CD14-positive monocyte (primary cell): ENCODE data around the gene ELOVL1. TPM values are rescaled to one million over a fixed set of nuclear protein-coding genes. Genes with fewer than 3 reads are reported as not detected.

ENCODE experiments used
- DNase-seq, 3 donors: peaks; one replicate each; pipeline ENCODE4 v3.0.0-alpha.2; 2011 to 2022
- H2AFZ ChIP-seq: 2 replicates; pipeline ENCODE4 v1.6.0; 2012; ENCODE audit warnings: mild to moderate bottlenecking, low read depth, low read length, inconsistent platforms; ENCODE audit not compliant: insufficient read depth, poor library complexity, severe bottlenecking
- H3K27ac ChIP-seq, 2 donors: 1 replicate in 1 of 2; 2 replicates in 1 of 2; pipeline ENCODE4 v1.5.1; 2012 to 2013; ENCODE audit warnings: low read length in 2 of 2, control low read depth in 1 of 2, inconsistent platforms in 1 of 2, low read depth in 1 of 2, mild to moderate bottlenecking in 1 of 2
- H3K27me3 ChIP-seq, 2 donors: one replicate each; pipeline versions ENCODE4 v1.6.0 to v1.6.1; 2011 to 2013; ENCODE audit warnings: low read length in 2 of 2; ENCODE audit not compliant: control insufficient read depth in 2 of 2, insufficient read depth in 2 of 2
- H3K36me3 ChIP-seq, 2 donors: replicated peaks in 1 of 2; 1 replicate in 1 of 2; 2 replicates in 1 of 2; pipeline versions ENCODE4 v1.5.1 to v1.6.1; 2012 to 2013; ENCODE audit warnings: low read length in 2 of 2, control low read depth in 1 of 2, inconsistent platforms in 1 of 2, mild to moderate bottlenecking in 1 of 2; ENCODE audit not compliant: insufficient read depth in 2 of 2, control insufficient read depth in 1 of 2
- H3K4me1 ChIP-seq, 2 donors: 1 replicate in 1 of 2; 2 replicates in 1 of 2; pipeline versions ENCODE4 v1.5.1 to v1.6.1; 2012 to 2013; ENCODE audit warnings: low read length in 2 of 2, control low read depth in 1 of 2, inconsistent platforms in 1 of 2, mild to moderate bottlenecking in 1 of 2, moderate library complexity in 1 of 2; ENCODE audit not compliant: insufficient read depth in 2 of 2, control insufficient read depth in 1 of 2
- H3K4me2 ChIP-seq: replicated peaks from 2 replicates; pipeline ENCODE3; 2012; ENCODE audit warnings: low read length, moderate library complexity, mild to moderate bottlenecking; ENCODE audit not compliant: poor library complexity, severe bottlenecking; ENCODE audit errors: extremely low read depth
- H3K4me3 ChIP-seq, 3 experiments: fragments of 200-600 bp in 1 of 3; sonication (generic) in 1 of 3; replicated peaks in 1 of 3; 1 replicate in 2 of 3; 2 replicates in 1 of 3; pipeline ENCODE4 v1.5.1; 2011 to 2013; ENCODE audit warnings: low read length in 3 of 3, mild to moderate bottlenecking in 3 of 3, control low read depth in 2 of 3, low read depth in 2 of 3, inconsistent platforms in 1 of 3, moderate library complexity in 1 of 3
- H3K79me2 ChIP-seq: 2 replicates; pipeline ENCODE4 v1.6.0; 2012; ENCODE audit warnings: mild to moderate bottlenecking, control low read depth, inconsistent platforms, low read length, moderate library complexity; ENCODE audit not compliant: insufficient read depth
- H3K9ac ChIP-seq: 2 replicates; pipeline ENCODE4 v1.6.0; 2017; ENCODE audit warnings: low read length, mild to moderate bottlenecking; ENCODE audit not compliant: insufficient read depth, poor library complexity, severe bottlenecking
- H3K9me3 ChIP-seq, 2 donors: replicated peaks in 1 of 2; 1 replicate in 1 of 2; 2 replicates in 1 of 2; pipeline versions ENCODE4 v1.5.1 to v1.6.1; 2012 to 2013; ENCODE audit warnings: low read length in 2 of 2, control low read depth in 1 of 2; ENCODE audit not compliant: control insufficient read depth in 1 of 2, insufficient read depth in 1 of 2
- H4K20me1 ChIP-seq: 2 replicates; pipeline ENCODE4 v1.6.0; 2012; ENCODE audit warnings: mild to moderate bottlenecking, low read length, control low read depth, moderate library complexity; ENCODE audit not compliant: insufficient read depth
- H3K27ac Mint-ChIP-seq, 7 donors: one replicate each; pipeline ENCODE4 v1.8.0; 2020; ENCODE audit warnings: mild to moderate bottlenecking in 7 of 7, mixed read lengths in 7 of 7, moderate library complexity in 6 of 7, inconsistent platforms in 2 of 7
- H3K27me3 Mint-ChIP-seq, 3 donors: one replicate each; pipeline ENCODE4 v1.8.0; 2021 to 2022; ENCODE audit warnings: low read depth in 3 of 3, mild to moderate bottlenecking in 3 of 3, mixed read lengths in 3 of 3, moderate library complexity in 3 of 3, inconsistent platforms in 1 of 3
- H3K36me3 Mint-ChIP-seq, 2 donors: one replicate each; pipeline ENCODE4 v1.8.0; 2020; ENCODE audit warnings: mixed read lengths in 2 of 2, inconsistent platforms in 1 of 2, mild to moderate bottlenecking in 1 of 2
- H3K4me1 Mint-ChIP-seq: one replicate; pipeline ENCODE4 v1.8.0; 2020; ENCODE audit warnings: mild to moderate bottlenecking, mixed read lengths
- H3K4me3 Mint-ChIP-seq, 2 donors: one replicate each; pipeline ENCODE4 v1.8.0; 2020; ENCODE audit warnings: mild to moderate bottlenecking in 2 of 2, mixed read lengths in 2 of 2, moderate library complexity in 1 of 2
- H3K9me3 Mint-ChIP-seq, 7 donors: one replicate each; pipeline ENCODE4 v1.8.0; 2020 to 2022; ENCODE audit warnings: mixed read lengths in 7 of 7, mild to moderate bottlenecking in 6 of 7, moderate library complexity in 6 of 7, inconsistent platforms in 2 of 7
- CTCF ChIP-seq: fragments of 200-600 bp; IDR thresholded peaks from one replicate; pipeline ENCODE4 v1.8.0; 2022; ENCODE audit warnings: antibody characterized with exemption, mild to moderate bottlenecking
- WGBS: methylation state at CpG from one replicate; pipeline ENCODE4 v1.1.5; 2013; ENCODE audit warnings: missing lambda C conversion rate; ENCODE audit not compliant: insufficient coverage; 5-methylcytosine and 5-hydroxymethylcytosine counted together
- intact Hi-C, 2 donors: fragments of 100-400 bp; cut with micrococcal nuclease; formaldehyde crosslinking; loops; one replicate each; pipeline versions ENCODE4 v1.15.0 to v1.15.1; 2023
- polyA plus RNA-seq, 3 donors: library from polyadenylated mRNA; depleted of rRNA in 1 of 3; unstranded in 2 of 3; stranded (reverse) in 1 of 3; fragments of 300-500 nt in 2 of 3; fragments of >200 nt in 1 of 3; fragmentation: Illumina TruSeq in 2 of 3; gene quantifications; 1 replicate in 2 of 3; 2 replicates in 1 of 3; pipeline ENCODE4 v1.2.3, GENCODE V29; 2012 to 2021

ELOVL1 gene
- polyA plus RNA-seq, 3 donors = 135 to 151 (median 148) TPM

GRCh38 chr1:43366601-43367025 lies 1.2 kb downstream of the ELOVL1 start:
- H3K4me2 ChIP-seq = peak overlapping the region; percentile 92
- Mint-ChIP-seq H3K27me3 (no peaks in the 10 kb centered on the region), H3K27ac (peak overlapping the region in 6 of 7 donors; percentile 85 to 96 (median 90)), H3K9me3 (peaks cover 0 to 1% (median 0%) of the 10 kb centered on the region in 7 donors), H3K36me3 (peaks cover 43 to 49% of the 10 kb centered on the region in 2 donors), H3K4me3 (peak overlapping the region; percentile 83 to 92), H3K4me1 (peaks cover 66% of the 10 kb centered on the region)
- H3K36me3 ChIP-seq = peaks cover 39 to 44% of the 10 kb centered on the region in 2 donors
- peak overlapping the region; percentile 19 to 97 for H3K27ac ChIP-seq
- no peak for DNase-seq
- H3K9ac ChIP-seq = peak overlapping the region; percentile 96
- TF ChIP-seq CTCF = no peak
- no peaks in the 10 kb centered on the region for H3K27me3 ChIP-seq
- H3K4me1 ChIP-seq = peaks cover 41 to 70% of the 10 kb centered on the region in 2 donors
- H3K9me3 ChIP-seq = no peaks in the 10 kb centered on the region
- 50% methylated on average over 1 of the region's 5 CpGs for WGBS
- peaks cover 50% of the 10 kb centered on the region for H4K20me1 ChIP-seq
- H3K4me3 ChIP-seq = peak overlapping the region; percentile 79 to 98 (median 98)
- peaks cover 68% of the 10 kb centered on the region for H3K79me2 ChIP-seq
- intact Hi-C loops = loop anchor here in 1 of 2 donors (10.0 kb wide), 1 partner anchor 192 kb away; the partner anchor contains the start of genes CFAP57 and EBNA1BP2
- peak overlapping the region; percentile 90 for H2AFZ ChIP-seq

- H3K9me3 ChIP-seq = no peaks in the 10 kb centered on the region
Measured at GRCh38 chr1:43366179-43366578, 1.6 kb downstream of the ELOVL1 start.

More at GRCh38 chr1:43366179-43366578, 1.6 kb downstream of the ELOVL1 start:
- H3K36me3 ChIP-seq = peaks cover 43 to 49% of the 10 kb centered on the region in 2 donors
- peak overlapping the region in 6 of 7 donors; percentile 49 to 95 (median 86) for H3K27ac Mint-ChIP-seq
- peak overlapping the region; percentile 18 to 97 for H3K27ac ChIP-seq
- H3K27me3 Mint-ChIP-seq = no peaks in the 10 kb centered on the region
- intact Hi-C loops = loop anchor here in 1 of 2 donors (10.0 kb wide), 1 partner anchor 191 kb away; the partner anchor contains the start of genes CFAP57 and EBNA1BP2
- H3K9ac ChIP-seq = peak overlapping the region; percentile 96
- peaks cover 45 to 53% of the 10 kb centered on the region in 2 donors for H3K36me3 Mint-ChIP-seq
- H3K4me1 Mint-ChIP-seq = peaks cover 71% of the 10 kb centered on the region
- H2AFZ ChIP-seq = no peak overlapping the region
- peaks cover 45 to 74% of the 10 kb centered on the region in 2 donors for H3K4me1 ChIP-seq
- peaks cover 72% of the 10 kb centered on the region for H3K79me2 ChIP-seq
- H3K9me3 Mint-ChIP-seq = peaks cover 0 to 1% (median 0%) of the 10 kb centered on the region in 7 donors
- DNase-seq = no peak
- WGBS = 90% methylated on average over 4 of the region's 11 CpGs
- H4K20me1 ChIP-seq = peaks cover 53% of the 10 kb centered on the region
- H3K27me3 ChIP-seq = no peaks in the 10 kb centered on the region
- H3K4me3 ChIP-seq = peak overlapping the region in 2 of 3 experiments; percentile 98
- peak overlapping the region; percentile 92 for H3K4me2 ChIP-seq
- peak overlapping the region; percentile 51 to 92 for H3K4me3 Mint-ChIP-seq
- no peak for TF ChIP-seq CTCF
